Astrocyte of the hippocampus (primary cell): ENCODE data around the gene AKR1B1.

Experiments
- DNase-seq: peaks from one replicate; pipeline ENCODE4 v3.0.0; 2011; ENCODE audit warnings: low read depth, low spot score

The AKR1B1 gene

GRCh38 chr7:134419085-134419484 lies 39.8 kb downstream of the AKR1B1 start:
- no peak for DNase-seq

GRCh38 chr7:134415700-134416099 lies 43.2 kb downstream of the AKR1B1 start:
- DNase-seq: no peak

- no peak for DNase-seq
These were observed 44.8 kb downstream of the AKR1B1 start for GRCh38 chr7:134414109-134414508.

- DNase-seq: no peak
These were observed 51.6 kb downstream of the AKR1B1 start for GRCh38 chr7:134407311-134407710.

- no peak for DNase-seq
These were observed 52.5 kb downstream of the AKR1B1 start for GRCh38 chr7:134406431-134406830.

- no peak for DNase-seq
These were observed 53.6 kb downstream of the AKR1B1 start for GRCh38 chr7:134405299-134405698.

- DNase-seq: no peak
These were observed 55.8 kb downstream of the AKR1B1 start for GRCh38 chr7:134403062-134403461.

- no peak for DNase-seq
These were observed 58.0 kb downstream of the AKR1B1 start for GRCh38 chr7:134400859-134401258.

- no peak for DNase-seq
These were observed 62.9 kb downstream of the AKR1B1 start for GRCh38 chr7:134396031-134396430.

GRCh38 chr7:134395604-134396003 lies 63.3 kb downstream of the AKR1B1 start:
- DNase-seq: no peak

GRCh38 chr7:134394056-134394455 lies 64.8 kb downstream of the AKR1B1 start:
- DNase-seq: no peak
